GM18502 (cell line): Measurements from ENCODE around the gene ADCYAP1R1.

ENCODE experiments used
- ATAC-seq: cut with Tn5 transposase; IDR thresholded peaks from one replicate; pipeline ENCODE4 v1.9.1; 2021; ENCODE audit warnings: mild to moderate bottlenecking; ENCODE audit not compliant: unreplicated experiment, poor library complexity

The ADCYAP1R1 gene

DNA sequence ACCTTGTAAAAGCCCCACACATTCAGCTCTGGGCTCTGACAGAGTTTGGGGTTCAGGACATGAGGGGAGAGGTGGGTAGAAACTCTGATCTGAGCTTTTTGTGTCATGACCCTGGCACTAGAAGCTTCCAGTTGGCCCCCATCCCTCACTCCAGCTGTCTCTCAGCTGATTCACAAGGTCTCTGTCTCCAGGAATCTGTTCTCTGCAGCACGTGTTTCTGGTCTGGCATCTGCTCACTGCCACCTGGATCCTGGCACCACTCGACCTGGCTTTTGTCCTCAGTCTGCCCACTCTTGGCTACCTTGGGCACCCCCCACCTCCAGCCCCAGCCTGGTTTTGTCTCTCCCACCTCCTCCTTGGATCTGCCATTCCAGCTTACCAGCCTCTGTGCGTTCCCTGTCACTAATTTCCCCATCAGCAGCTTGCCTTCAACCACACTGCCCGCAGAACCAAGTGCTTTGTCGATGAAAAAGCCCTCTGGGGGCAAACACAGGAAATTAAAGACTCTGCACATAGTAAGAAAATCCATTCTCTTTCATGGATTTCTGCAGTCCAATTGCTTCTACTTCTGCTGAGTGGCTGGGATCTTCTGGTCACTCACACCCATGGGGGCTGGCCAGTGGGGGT is 18.3 kb upstream of the ADCYAP1R1 start:
- no peak for ATAC-seq

GRCh38 chr7:31036924-31037323 is 15.2 kb upstream of the ADCYAP1R1 start:
- ATAC-seq: no peak

DNA sequence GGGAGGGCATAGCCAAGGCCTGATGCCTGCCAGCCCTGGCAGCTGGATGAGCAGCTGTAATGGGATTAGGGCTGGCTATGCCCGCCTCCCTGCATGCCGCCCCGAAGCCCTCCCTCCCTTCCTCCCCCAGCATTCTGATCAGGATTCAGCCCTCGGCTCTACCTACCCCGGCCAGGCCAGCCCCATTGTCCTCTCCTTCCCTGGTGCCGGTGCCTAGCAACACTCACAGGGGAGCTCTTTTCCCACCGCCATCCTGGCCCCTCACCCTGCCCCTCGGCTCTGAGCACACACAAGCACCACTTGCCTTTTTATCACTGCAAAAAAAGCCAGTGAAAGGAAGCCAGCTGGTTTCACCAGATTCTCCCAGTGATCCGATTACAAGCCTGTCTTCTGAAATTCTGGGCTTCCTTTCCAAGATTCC is 9.0 kb upstream of the ADCYAP1R1 start:
- no peak for ATAC-seq

- no peak for ATAC-seq
Observed at GRCh38 chr7:31044529-31044928, 7.6 kb upstream of the ADCYAP1R1 start.

DNA sequence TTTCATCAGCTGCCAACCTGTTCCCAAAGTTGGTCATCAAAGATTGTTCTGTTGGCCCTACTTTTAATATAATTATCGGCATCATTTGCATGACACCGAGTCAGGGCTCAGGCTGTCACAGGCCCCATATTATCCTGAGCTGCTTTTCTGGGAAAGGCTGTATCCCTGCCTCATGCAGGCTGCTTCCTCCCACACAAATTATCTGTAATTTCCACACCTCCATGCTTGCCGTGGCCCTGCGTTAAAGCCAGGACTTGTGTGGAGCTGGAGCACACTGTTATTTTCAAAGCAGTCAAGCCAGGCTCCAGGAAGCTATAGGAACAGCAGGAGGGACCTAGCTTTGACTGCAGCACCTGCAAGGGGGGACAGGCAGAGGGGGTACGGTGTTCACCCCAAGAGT is 5.4 kb upstream of the ADCYAP1R1 start:
- no peak for ATAC-seq

- ATAC-seq: no peak
Observed at GRCh38 chr7:31047313-31048146, 4.6 kb upstream of the ADCYAP1R1 start.

- no peak for ATAC-seq
Observed at GRCh38 chr7:31049005-31049765, 2.9 kb upstream of the ADCYAP1R1 start.

- ATAC-seq: no peak
Observed at GRCh38 chr7:31052487-31052840, 356 bp downstream of the ADCYAP1R1 start.

DNA sequence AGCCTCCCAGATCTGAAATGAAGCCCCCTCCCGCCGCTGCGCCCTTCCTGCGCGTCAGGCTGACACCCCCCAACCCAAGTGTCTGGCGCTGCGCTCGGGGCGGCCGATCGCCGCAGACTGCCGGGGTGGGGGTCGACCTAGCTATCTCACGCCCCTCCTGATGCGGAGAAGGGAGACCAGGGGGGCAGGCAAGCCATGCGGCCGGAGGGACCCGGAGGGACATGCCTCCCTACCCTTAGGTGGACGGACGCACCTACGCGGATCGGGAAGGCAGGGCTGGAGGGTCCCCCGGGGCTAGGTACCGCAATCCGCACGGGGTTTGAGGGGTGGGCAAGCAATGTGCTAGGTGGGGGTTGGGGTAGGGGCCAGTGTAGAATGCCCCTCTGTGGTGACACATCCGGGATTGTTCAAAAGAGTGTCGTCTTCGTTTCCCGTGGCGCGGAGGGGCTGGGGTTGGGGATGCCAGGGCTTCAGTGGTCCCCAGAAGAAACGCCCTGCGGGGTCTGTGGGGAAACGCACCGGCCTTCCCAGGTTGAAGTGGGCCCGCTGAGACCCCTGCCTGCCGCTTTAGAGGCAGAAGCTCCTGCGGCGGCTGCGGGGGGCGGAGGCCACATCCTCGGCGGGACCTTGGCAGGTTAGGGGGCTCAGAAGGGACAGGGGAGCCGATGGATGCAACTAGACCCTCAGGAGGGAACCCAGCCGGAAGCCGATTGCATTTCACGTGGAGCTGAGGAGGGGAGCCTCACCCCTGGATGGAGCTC is 913 bp downstream of the ADCYAP1R1 start:
- no peak for ATAC-seq

- ATAC-seq: no peak
Observed at GRCh38 chr7:31053986-31054385, 1.9 kb downstream of the ADCYAP1R1 start.

- no peak for ATAC-seq
Observed at GRCh38 chr7:31054608-31055278, 2.6 kb downstream of the ADCYAP1R1 start.

GRCh38 chr7:31055471-31055870 is 3.4 kb downstream of the ADCYAP1R1 start:
- ATAC-seq: no peak

DNA sequence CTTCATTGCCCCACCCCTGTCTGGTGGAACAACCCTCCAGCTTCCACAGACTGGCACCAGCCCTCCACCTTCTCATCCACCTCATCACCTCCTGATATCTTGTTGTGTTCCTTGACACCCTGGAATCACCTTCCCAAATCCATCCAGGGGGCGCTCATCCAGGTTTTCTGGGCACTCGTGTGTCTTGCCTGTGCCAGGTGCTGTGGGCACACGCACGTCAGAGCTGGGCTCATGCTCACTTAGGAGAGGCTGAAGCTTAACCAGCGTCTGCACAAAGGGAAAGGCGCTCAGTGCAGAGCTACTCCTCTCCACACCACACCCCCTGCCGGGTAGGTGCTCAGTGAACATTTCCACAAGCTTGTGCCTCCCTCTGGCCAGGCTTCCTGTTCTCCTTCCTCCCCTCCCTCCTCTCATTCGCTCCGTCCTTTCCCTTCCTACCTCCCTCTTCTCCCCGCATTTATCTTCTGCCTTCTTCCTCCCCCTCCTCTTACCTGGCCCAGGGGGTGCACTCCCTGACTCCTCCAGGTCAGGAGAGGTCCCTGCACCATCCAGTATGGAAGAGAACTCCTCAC is 4.8 kb downstream of the ADCYAP1R1 start:
- ATAC-seq: no peak

- ATAC-seq: no peak
Observed at GRCh38 chr7:31058122-31058521, 6.0 kb downstream of the ADCYAP1R1 start.

GRCh38 chr7:31058688-31059087 is 6.6 kb downstream of the ADCYAP1R1 start:
- no peak for ATAC-seq

GRCh38 chr7:31059551-31059950 is 7.4 kb downstream of the ADCYAP1R1 start:
- ATAC-seq: no peak

DNA sequence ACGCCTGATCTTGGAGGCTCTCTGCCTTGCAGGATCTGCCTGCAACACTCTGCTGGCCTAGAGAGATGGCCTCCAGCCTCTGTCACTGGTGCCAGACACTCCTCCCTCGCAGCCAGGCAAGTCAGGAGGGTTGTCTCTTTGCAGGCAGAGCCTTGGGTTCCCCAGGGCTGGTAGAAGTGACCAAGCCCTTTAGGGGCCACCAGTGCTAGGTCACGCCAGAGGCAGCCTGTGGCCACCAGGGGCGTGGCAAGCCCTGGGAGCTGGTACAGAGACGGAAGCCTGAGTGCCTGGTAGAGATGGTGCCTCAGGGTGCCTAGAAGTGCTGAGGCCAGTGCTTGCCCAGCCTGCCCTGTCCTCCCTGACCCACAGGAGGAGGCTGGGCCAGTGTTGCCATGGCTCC is 9.1 kb downstream of the ADCYAP1R1 start:
- ATAC-seq: no peak

DNA sequence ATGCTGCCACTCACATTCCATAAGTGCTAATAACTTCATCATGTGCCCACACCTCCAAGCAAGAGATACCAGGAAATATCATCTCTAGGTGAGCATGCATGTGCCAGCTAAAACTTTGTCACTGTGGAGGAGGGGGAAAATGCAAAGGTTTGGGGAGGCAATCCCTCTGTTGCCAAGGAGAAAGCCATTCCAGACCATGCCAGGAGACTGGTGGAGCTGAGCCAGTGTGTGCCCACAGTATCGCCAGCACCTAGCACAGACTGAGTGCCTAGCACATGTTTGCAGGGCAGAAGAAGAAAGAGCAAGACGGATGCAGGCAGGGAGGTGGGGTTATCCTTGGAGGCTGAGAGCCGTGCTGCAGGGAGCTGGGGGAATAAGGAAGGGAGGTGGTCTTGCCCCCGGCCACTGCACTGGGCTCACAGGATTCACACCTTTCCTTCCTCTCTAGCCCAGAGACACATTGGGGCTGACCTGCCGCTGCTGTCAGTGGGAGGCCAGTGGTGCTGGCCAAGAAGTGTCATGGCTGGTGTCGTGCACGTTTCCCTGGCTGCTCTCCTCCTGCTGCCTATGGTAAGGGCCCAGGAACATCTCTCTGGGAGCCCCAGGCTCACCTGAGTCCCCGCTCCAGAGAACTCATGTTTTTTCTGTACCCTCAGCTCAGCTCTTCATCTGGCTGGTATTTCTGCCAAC is 10.8 kb downstream of the ADCYAP1R1 start:
- no peak for ATAC-seq

GRCh38 chr7:31065021-31065593 is 13.0 kb downstream of the ADCYAP1R1 start:
- no peak for ATAC-seq
